Esophagus muscularis mucosa (tissue), 4 donors: ENCODE measurements around the gene KIF23. TPM values are rescaled to one million over a fixed set of nuclear protein-coding genes. Genes with fewer than 3 reads are reported as not detected.

Experiments used
- DNase-seq: peaks from one replicate; pipeline ENCODE4 v3.0.0-alpha.2; 2017; ENCODE audit errors: extremely low spot score
- H3K27ac ChIP-seq, 4 donors: fragments of 200-600 bp; sonication (generic); replicated peaks in 1 of 4; 1 replicate in 3 of 4; 2 replicates in 1 of 4; pipeline ENCODE4 v1.5.1; 2016 to 2019; ENCODE audit warnings: mild to moderate bottlenecking in 1 of 4
- H3K27me3 ChIP-seq, 4 donors: fragments of 200-600 bp; sonication (generic); one replicate each; pipeline versions ENCODE4 v1.5.1 to v1.6.0; 2016 to 2019
- H3K36me3 ChIP-seq, 4 donors: fragments of 200-600 bp; sonication (generic); one replicate each; pipeline ENCODE4 v1.5.1; 2016 to 2019
- H3K4me1 ChIP-seq, 4 donors: fragments of 200-600 bp; sonication (generic); one replicate each; pipeline ENCODE4 v1.5.1; 2016 to 2019
- H3K4me3 ChIP-seq, 4 donors: fragments of 200-600 bp; sonication (generic); 1 replicate in 2 of 4; 2 replicates in 2 of 4; pipeline ENCODE4 v1.5.1; 2016 to 2019; ENCODE audit warnings: mild to moderate bottlenecking in 4 of 4, moderate library complexity in 1 of 4
- H3K9me3 ChIP-seq, 4 donors: fragments of 200-600 bp; sonication (generic); 1 replicate in 3 of 4; 2 replicates in 1 of 4; pipeline ENCODE4 v1.5.1; 2016 to 2019
- CTCF ChIP-seq, 3 experiments: fragments of 200-600 bp in 2 of 3; fragments of 450-650 bp in 1 of 3; sonication (generic) in 2 of 3; IDR thresholded peaks; one replicate each; pipeline ENCODE4 v1.5.1; 2017 to 2019; ENCODE audit warnings: antibody characterized with exemption in 3 of 3, mild to moderate bottlenecking in 2 of 3, moderate library complexity in 1 of 3
- EP300 ChIP-seq: sonication (generic); formaldehyde crosslinking; IDR thresholded peaks from one replicate; pipeline ENCODE4 v1.6.1; 2017; ENCODE audit warnings: antibody characterized with exemption
- POLR2A ChIP-seq: fragments of 450-650 bp; IDR thresholded peaks from one replicate; pipeline ENCODE4 v1.6.1; 2017; ENCODE audit warnings: antibody characterized with exemption, moderate library complexity, mild to moderate bottlenecking, low read depth
- POLR2AphosphoS5 ChIP-seq, 2 donors: sonication (generic); formaldehyde crosslinking; IDR thresholded peaks; one replicate each; pipeline ENCODE4 v1.6.1; 2017; ENCODE audit warnings: antibody characterized with exemption in 2 of 2
- WGBS: methylation state at CpG from one replicate; pipeline ENCODE4 v1.1.5; 2018; 5-methylcytosine and 5-hydroxymethylcytosine counted together
- intact Hi-C: fragments of 100-400 bp; cut with DNase I; formaldehyde crosslinking; loops from one replicate; pipeline ENCODE4 v1.15.1; 2023
- total RNA-seq, 4 donors: library from RNA; depleted of rRNA; stranded (reverse); fragments of >200 nt; gene quantifications; one replicate each; pipeline versions ENCODE4 v1.1.0 to v1.2.1, GENCODE V29; 2016

KIF23 gene
- total RNA-seq, 4 donors from 2014 or later = 1.7 to 7.1 (median 4.9) TPM

GRCh38 chr15:69400850-69401249, 13.3 kb upstream of the KIF23 start:
- no peak for DNase-seq
- intact Hi-C loops = no loop called here
- WGBS = 95% methylated on average over 6 of the region's 6 CpGs

GRCh38 chr15:69402816-69403215, 11.3 kb upstream of the KIF23 start:
- WGBS = 96% methylated on average over 2 of the region's 2 CpGs
- Histone ChIP-seq H3K36me3 (no peaks in the 10 kb centered on the region), H3K4me1 (no peaks in the 10 kb centered on the region), H3K27ac (no peak overlapping the region), H3K4me3 (no peak overlapping the region), H3K27me3 (no peaks in the 10 kb centered on the region), H3K9me3 (no peaks in the 10 kb centered on the region)
- no peak for TF ChIP-seq CTCF (IDR thresholded peaks at IDR 0.05)
- TF ChIP-seq EP300 = no peak
- no peak for TF ChIP-seq POLR2AphosphoS5 (IDR thresholded peaks at IDR 0.05)
- TF ChIP-seq POLR2A = no peak
- DNase-seq = no peak
- intact Hi-C loops = no loop called here

More at GRCh38 chr15:69400850-69401249, 13.3 kb upstream of the KIF23 start:
- no peaks in the 10 kb centered on the region for H3K27me3 ChIP-seq
- H3K9me3 ChIP-seq = no peaks in the 10 kb centered on the region
- H3K4me3 ChIP-seq = no peak overlapping the region
- H3K27ac ChIP-seq = no peak overlapping the region
- H3K4me1 ChIP-seq = no peaks in the 10 kb centered on the region
- no peaks in the 10 kb centered on the region for H3K36me3 ChIP-seq
- TF ChIP-seq EP300 (no peak), POLR2AphosphoS5 (IDR thresholded peaks at IDR 0.05) (no peak)

- H3K27ac ChIP-seq = no peak overlapping the region
- no peaks in the 10 kb centered on the region for H3K27me3 ChIP-seq
- DNase-seq = no peak
- intact Hi-C loops = no loop called here
- no peaks in the 10 kb centered on the region for H3K4me1 ChIP-seq
- no peak overlapping the region for H3K4me3 ChIP-seq
- 55% methylated on average over 4 of the region's 4 CpGs for WGBS
- H3K36me3 ChIP-seq = no peaks in the 10 kb centered on the region
- H3K9me3 ChIP-seq = no peaks in the 10 kb centered on the region
- TF ChIP-seq CTCF (IDR thresholded peaks at IDR 0.05) (no peak), POLR2AphosphoS5 (IDR thresholded peaks at IDR 0.05) (no peak), EP300 (no peak), POLR2A (no peak)
Measured at GRCh38 chr15:69403594-69403993, 10.6 kb upstream of the KIF23 start.

GRCh38 chr15:69405110-69405509, 9.0 kb upstream of the KIF23 start:
- 64% methylated on average over 3 of the region's 3 CpGs for WGBS
- H3K36me3 ChIP-seq = no peaks in the 10 kb centered on the region
- H3K9me3 ChIP-seq = no peaks in the 10 kb centered on the region
- H3K4me1 ChIP-seq = no peaks in the 10 kb centered on the region
- no peak overlapping the region for H3K27ac ChIP-seq
- H3K4me3 ChIP-seq = no peak overlapping the region
- no peak for TF ChIP-seq POLR2A
- TF ChIP-seq POLR2AphosphoS5 (IDR thresholded peaks at IDR 0.05) = no peak
- TF ChIP-seq EP300 = no peak
- no peak for TF ChIP-seq CTCF (IDR thresholded peaks at IDR 0.05)
- H3K27me3 ChIP-seq = no peaks in the 10 kb centered on the region
- intact Hi-C loops = no loop called here
- no peak for DNase-seq

- DNase-seq = no peak
Measured at GRCh38 chr15:69407719-69408400, 6.3 kb upstream of the KIF23 start.

More at GRCh38 chr15:69407719-69408400, 6.3 kb upstream of the KIF23 start:
- TF ChIP-seq POLR2A (no peak), POLR2AphosphoS5 (IDR thresholded peaks at IDR 0.05) (no peak), CTCF (IDR thresholded peaks at IDR 0.05) (no peak)
- no peak overlapping the region for H3K4me3 ChIP-seq
- no peaks in the 10 kb centered on the region for H3K9me3 ChIP-seq
- H3K36me3 ChIP-seq = no peaks in the 10 kb centered on the region
- H3K27ac ChIP-seq = no peak overlapping the region
- H3K4me1 ChIP-seq = no peaks in the 10 kb centered on the region
- intact Hi-C loops = no loop called here
- 92% methylated on average over 3 of the region's 3 CpGs for WGBS
- H3K27me3 ChIP-seq = no peaks in the 10 kb centered on the region
